Heart left ventricle (tissue), 16 donors: Measurements from ENCODE around the gene ATRNL1. TPM values are rescaled to one million over a fixed set of nuclear protein-coding genes. Genes with fewer than 3 reads are reported as not detected.
"Not testable (repeated sequence)": the region's sequence is repeated elsewhere in the genome, so short reads cannot be mapped to it uniquely, and the experiment has no call there.

ENCODE experiments used
- ATAC-seq, 4 donors: fragments of 200-7000 bp; cut with Tn5 transposase; one replicate each; pipeline ENCODE4 v1.9.1; 2020 to 2022; ENCODE audit warnings: moderate library complexity in 4 of 4, mild to moderate bottlenecking in 3 of 4, moderate number of reproducible peaks in 1 of 4
- DNase-seq, 5 donors: peaks; one replicate each; pipeline ENCODE4 v3.0.0-alpha.2; 2020
- H3K27ac ChIP-seq, 12 donors: fragments of 200-600 bp; sonication (generic) in 4 of 12; one replicate each; pipeline versions ENCODE4 v1.5.0 to v1.8.0; 2016 to 2022; ENCODE audit warnings: mild to moderate bottlenecking in 2 of 12
- H3K27me3 ChIP-seq, 9 donors: fragments of 200-600 bp; sonication (generic) in 2 of 9; one replicate each; pipeline versions ENCODE4 v1.5.1 to v1.8.0; 2016 to 2022; ENCODE audit warnings: mild to moderate bottlenecking in 3 of 9
- H3K36me3 ChIP-seq, 9 donors: fragments of 200-600 bp; sonication (generic) in 2 of 9; one replicate each; pipeline versions ENCODE4 v1.5.0 to v1.8.0; 2018 to 2022; ENCODE audit warnings: mild to moderate bottlenecking in 2 of 9
- H3K4me1 ChIP-seq, 12 donors: fragments of 200-600 bp; sonication (generic) in 4 of 12; one replicate each; pipeline versions ENCODE4 v1.5.0 to v1.8.0; 2016 to 2022; ENCODE audit warnings: mild to moderate bottlenecking in 3 of 12
- H3K4me3 ChIP-seq, 12 donors: fragments of 200-600 bp; sonication (generic) in 4 of 12; one replicate each; pipeline versions ENCODE4 v1.5.0 to v1.8.0; 2017 to 2022; ENCODE audit warnings: mild to moderate bottlenecking in 9 of 12, moderate library complexity in 4 of 12
- H3K9me3 ChIP-seq, 12 donors: fragments of 200-600 bp; sonication (generic) in 4 of 12; one replicate each; pipeline versions ENCODE4 v1.5.0 to v1.8.0; 2016 to 2022; ENCODE audit warnings: mild to moderate bottlenecking in 1 of 12
- CTCF ChIP-seq, 12 donors: fragments of 200-600 bp; sonication (generic) in 4 of 12; IDR thresholded peaks; one replicate each; pipeline versions ENCODE4 v1.5.0 to v1.8.0; 2018 to 2022; ENCODE audit warnings: antibody characterized with exemption in 12 of 12, mild to moderate bottlenecking in 5 of 12
- POLR2A ChIP-seq, 2 donors: fragments of 450-650 bp; IDR thresholded peaks; one replicate each; pipeline ENCODE4 v1.6.1; 2017; ENCODE audit warnings: antibody characterized with exemption in 2 of 2, mild to moderate bottlenecking in 2 of 2, moderate library complexity in 2 of 2
- WGBS, 4 donors: extraction: QIAGEN DNeasy Blood & Tissue Kit in 2 of 4; methylation state at CpG; one replicate each; pipeline versions ENCODE4 v1.1.5 to v1.1.7; 2013 to 2018; 5-methylcytosine and 5-hydroxymethylcytosine counted together
- intact Hi-C, 10 donors: fragments of 100-400 bp; cut with DNase I; formaldehyde crosslinking; loops; one replicate each; pipeline versions ENCODE4 v1.11.1 to v1.14.2; 2022
- polyA plus RNA-seq, 2 donors: library from polyadenylated mRNA; stranded (reverse); fragments of 200-250 nt; gene quantifications; one replicate each; pipeline ENCODE4 v1.2.3, GENCODE V29; 2013
- total RNA-seq, 9 donors: library from RNA; depleted of rRNA in 2 of 9; stranded (reverse); fragments of >200 nt in 2 of 9; fragmentation: NEBNext Ultra II Directional in 3 of 9; extraction: Animal tissue kit (Norgen Biotek cat#: 25700) in 3 of 9; gene quantifications; one replicate each; pipeline versions ENCODE4 v1.1.0 to v1.2.4, GENCODE V29; 2016 to 2023
- donor health status: ischemic (EF 13 %, LVEDD 7.1; RV severe dilation, severe dysfunction).
- donor health status: healthy with polysubstance abuse.
- donor health status: DM: no; HTN: yes; CAD: no.
- donor health status: DM: no; HTN: no; CAD: no.
- donor health status: ischemic (EF 25% LVEDD 6.9; RV normal size, moderate dysfunction).
- donor health status: ischemic (EF 25% LVEDD 5.7; RV mildly dilated, moderate dysfunction).
- donor health status: healthy.
- donor health status: DM: yes; HTN: yes; CAD: no.
- donor health status: ischemic (EF 35%, LVEDD 5.7; RV mildly dilated, moderate dysfunction).
- donor health status: nonischemic (EF 11% LVEDD 7.7; RV severe dilation, severe dysfunction).
- donor health status: DM: yes; HTN: yes; CAD: no.
- donor health status: PGD.
- donor health status: ischemic (EF 29% LVEDD 5.4; RV normal size, mild dysfunction).
- donor health status: nonischemic (EF 23%, LVEDD 6.1; RV moderate dilation, normal function).

The ATRNL1 gene
- total and polyA plus RNA-seq, 11 donors = 0.13 to 28.5 (median 3.0) TPM

- peaks cover 0 to 3% (median 0%) of the 10 kb centered on the region in 12 donors for H3K9me3 ChIP-seq
Observed at GRCh38 chr10:115745943-115746342, 652.8 kb downstream of the ATRNL1 start.

GRCh38 chr10:115747811-115748210 is 654.6 kb downstream of the ATRNL1 start:
- Histone ChIP-seq H3K4me1 (no peaks in the 10 kb centered on the region), H3K27ac (no peak overlapping the region), H3K4me3 (no peak overlapping the region), H3K36me3 (no peaks in the 10 kb centered on the region), H3K27me3 (no peaks in the 10 kb centered on the region), H3K9me3 (peaks cover 0 to 9% (median 0%) of the 10 kb centered on the region in 12 donors)
- 68 to 84% (median 78%) methylated on average over 2 of the region's 2 CpGs for WGBS, 4 donors
- intact Hi-C loops = no loop called here
- DNase-seq = no peak
- TF ChIP-seq POLR2A (IDR thresholded peaks at IDR 0.05) = no peak
- ATAC-seq = no peak

More at GRCh38 chr10:115745943-115746342, 652.8 kb downstream of the ATRNL1 start:
- no peak overlapping the region for H3K27ac ChIP-seq
- intact Hi-C loops = no loop called here
- H3K4me1 ChIP-seq = no peaks in the 10 kb centered on the region
- no peak overlapping the region for H3K4me3 ChIP-seq
- DNase-seq (no peak), ATAC-seq (no peak)
- no peaks in the 10 kb centered on the region for H3K27me3 ChIP-seq
- TF ChIP-seq CTCF (IDR thresholded peaks at IDR 0.05) (no peak), POLR2A (IDR thresholded peaks at IDR 0.05) (no peak)
- 76 to 80% (median 78%) methylated on average over 2 of the region's 2 CpGs for WGBS, 4 donors
- H3K36me3 ChIP-seq = no peaks in the 10 kb centered on the region

- intact Hi-C loops, H3K27ac ChIP-seq, ATAC-seq, H3K36me3 ChIP-seq, H3K27me3 ChIP-seq, H3K4me1 ChIP-seq, H3K9me3 ChIP-seq, DNase-seq, H3K4me3 ChIP-seq: not testable (repeated sequence)
- 40 to 63% (median 53%) methylated on average over 5 to 8 of the region's 8 CpGs for WGBS, 4 donors
Observed at GRCh38 chr10:115758488-115758887, 665.3 kb downstream of the ATRNL1 start.

GRCh38 chr10:115760131-115760530 is 667.0 kb downstream of the ATRNL1 start:
- Histone ChIP-seq H3K27ac (no peak overlapping the region), H3K36me3 (no peaks in the 10 kb centered on the region), H3K27me3 (no peaks in the 10 kb centered on the region), H3K9me3 (peaks cover 0 to 4% (median 0%) of the 10 kb centered on the region in 12 donors), H3K4me1 (no peaks in the 10 kb centered on the region), H3K4me3 (no peak overlapping the region)
- ATAC-seq = no peak
- intact Hi-C loops = no loop called here
- DNase-seq = no peak
- TF ChIP-seq CTCF (IDR thresholded peaks at IDR 0.05) = no peak
- TF ChIP-seq POLR2A (IDR thresholded peaks at IDR 0.05) = no peak
- 79 to 90% (median 81%) methylated on average over 1 of the region's 1 CpG for WGBS, 4 donors

GRCh38 chr10:115761166-115761565 is 668.0 kb downstream of the ATRNL1 start:
- H3K27ac ChIP-seq = no peak overlapping the region

More at GRCh38 chr10:115761166-115761565, 668.0 kb downstream of the ATRNL1 start:
- 69 to 90% (median 80%) methylated on average over 2 of the region's 2 CpGs for WGBS, 4 donors
- no peak for DNase-seq
- intact Hi-C loops = no loop called here
- Histone ChIP-seq H3K27me3 (no peaks in the 10 kb centered on the region), H3K36me3 (no peaks in the 10 kb centered on the region), H3K4me3 (no peak overlapping the region), H3K4me1 (no peaks in the 10 kb centered on the region), H3K9me3 (peaks cover 0 to 3% (median 0%) of the 10 kb centered on the region in 12 donors)
- TF ChIP-seq CTCF (IDR thresholded peaks at IDR 0.05) (no peak), POLR2A (IDR thresholded peaks at IDR 0.05) (no peak)
- ATAC-seq = no peak
